Smooth muscle cell (in vitro differentiated cells): ENCODE data around the gene TNS3. TPM values are rescaled to one million over a fixed set of nuclear protein-coding genes. Genes with fewer than 3 reads are reported as not detected.

Source experiments
- DNase-seq: peaks from one replicate; lab custom pipeline; 2025; ENCODE audit not compliant: unreplicated experiment; lab: John Stamatoyannopoulos, UW
- H2AFZ ChIP-seq: fragments of 200-600 bp; sonication (generic); 2 replicates; pipeline ENCODE4 v1.6.0; 2016; ENCODE audit warnings: antibody characterized with exemption, low read depth, mild to moderate bottlenecking
- H3F3A ChIP-seq: fragments of 200-600 bp; sonication (generic); 2 replicates; pipeline ENCODE4 v1.6.0; 2017; ENCODE audit warnings: antibody characterized with exemption, low read depth
- H3K27ac ChIP-seq: fragments of 200-600 bp; sonication (generic); 2 replicates; pipeline ENCODE4 v1.5.1; 2016; ENCODE audit warnings: low read depth, mild to moderate bottlenecking
- H3K27me3 ChIP-seq: fragments of 200-600 bp; sonication (generic); 2 replicates; pipeline ENCODE4 v1.6.1; 2016; ENCODE audit warnings: low read depth, mild to moderate bottlenecking
- H3K36me3 ChIP-seq: fragments of 200-600 bp; sonication (generic); 2 replicates; pipeline ENCODE4 v1.5.1; 2016; ENCODE audit warnings: low read depth
- H3K4me1 ChIP-seq: fragments of 200-600 bp; sonication (generic); 2 replicates; pipeline ENCODE4 v1.5.1; 2016; ENCODE audit warnings: low read depth
- H3K4me2 ChIP-seq: fragments of 200-600 bp; sonication (generic); 2 replicates; pipeline ENCODE4 v1.6.0; 2016; ENCODE audit warnings: mild to moderate bottlenecking
- H3K4me3 ChIP-seq: fragments of 200-600 bp; sonication (generic); 2 replicates; pipeline ENCODE4 v1.5.1; 2016; ENCODE audit warnings: mild to moderate bottlenecking
- H3K79me2 ChIP-seq: fragments of 200-600 bp; sonication (generic); 2 replicates; pipeline ENCODE4 v1.6.0; 2016; ENCODE audit warnings: low read depth, mild to moderate bottlenecking
- H3K9ac ChIP-seq: fragments of 200-600 bp; sonication (generic); 2 replicates; pipeline ENCODE4 v1.6.0; 2016; ENCODE audit warnings: low read depth
- H3K9me3 ChIP-seq: fragments of 200-600 bp; sonication (generic); replicated peaks from 2 replicates; pipeline ENCODE4 v1.5.1; 2016; ENCODE audit warnings: low read depth
- H4K20me1 ChIP-seq: fragments of 200-600 bp; sonication (generic); 2 replicates; pipeline ENCODE4 v1.6.0; 2016; ENCODE audit warnings: low read depth
- WGBS: methylation state at CpG from one replicate; pipeline ENCODE4 v1.1.7; 2016; ENCODE audit warnings: low lambda C conversion rate; 5-methylcytosine and 5-hydroxymethylcytosine counted together
- polyA plus RNA-seq: library from polyadenylated mRNA; unstranded; fragments of >200 nt; fragmentation: Nextera tagmentation; extraction: Ambion mirVana; gene quantifications from 2 replicates; pipeline ENCODE4 v1.2.1, GENCODE V29; 2016
- total RNA-seq: library from RNA; depleted of rRNA; stranded (reverse); fragments of >200 nt; gene quantifications from 2 replicates; pipeline ENCODE4 v1.2.3, GENCODE V29; 2014
- TF ChIP-seq, protein P1 (sequence below): fragments of 200-600 bp; sonication (generic); IDR thresholded peaks from 2 replicates; pipeline ENCODE4 v1.5.1; 2017; ENCODE audit warnings: borderline replicate concordance, mild to moderate bottlenecking, antibody characterized with exemption; ENCODE audit not compliant: insufficient read depth, poor library complexity, severe bottlenecking

Gene TNS3
- total and polyA plus RNA-seq, 2 experiments from 2014 or later = 32.6 to 50.5 TPM

DNA sequence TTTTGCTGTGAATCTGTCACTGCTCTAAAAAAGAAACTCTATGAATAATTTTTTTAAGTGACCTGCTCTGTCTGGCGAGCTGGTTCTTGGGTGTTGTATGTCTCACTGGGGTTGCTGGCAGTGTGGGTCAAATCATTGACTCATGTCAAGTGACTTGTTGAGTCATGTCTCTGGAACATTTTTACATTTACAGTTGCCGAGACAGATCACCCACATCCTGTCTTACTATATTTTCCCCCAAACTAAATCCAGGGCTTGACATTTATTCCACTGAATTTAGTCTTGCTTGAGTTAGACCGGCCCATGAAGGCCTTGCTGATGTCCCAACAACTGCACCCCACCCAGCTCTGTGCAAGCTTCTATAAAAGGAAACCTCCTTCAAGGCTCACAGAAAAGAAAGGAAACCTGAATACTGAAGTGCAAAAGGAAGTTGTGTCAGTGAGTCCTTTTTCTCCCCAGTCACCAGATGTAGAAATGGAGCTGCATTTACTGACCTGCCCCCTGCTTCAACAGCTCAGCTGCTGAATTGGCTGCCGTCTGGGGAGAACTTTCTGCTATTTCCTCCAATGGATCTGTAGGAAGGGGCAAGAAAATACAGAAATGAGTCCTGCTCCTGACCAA, 290.3 kb downstream of the TNS3 start:
- no peaks in the 10 kb centered on the region for H3K36me3 ChIP-seq
- TF ChIP-seq, protein P1, sequence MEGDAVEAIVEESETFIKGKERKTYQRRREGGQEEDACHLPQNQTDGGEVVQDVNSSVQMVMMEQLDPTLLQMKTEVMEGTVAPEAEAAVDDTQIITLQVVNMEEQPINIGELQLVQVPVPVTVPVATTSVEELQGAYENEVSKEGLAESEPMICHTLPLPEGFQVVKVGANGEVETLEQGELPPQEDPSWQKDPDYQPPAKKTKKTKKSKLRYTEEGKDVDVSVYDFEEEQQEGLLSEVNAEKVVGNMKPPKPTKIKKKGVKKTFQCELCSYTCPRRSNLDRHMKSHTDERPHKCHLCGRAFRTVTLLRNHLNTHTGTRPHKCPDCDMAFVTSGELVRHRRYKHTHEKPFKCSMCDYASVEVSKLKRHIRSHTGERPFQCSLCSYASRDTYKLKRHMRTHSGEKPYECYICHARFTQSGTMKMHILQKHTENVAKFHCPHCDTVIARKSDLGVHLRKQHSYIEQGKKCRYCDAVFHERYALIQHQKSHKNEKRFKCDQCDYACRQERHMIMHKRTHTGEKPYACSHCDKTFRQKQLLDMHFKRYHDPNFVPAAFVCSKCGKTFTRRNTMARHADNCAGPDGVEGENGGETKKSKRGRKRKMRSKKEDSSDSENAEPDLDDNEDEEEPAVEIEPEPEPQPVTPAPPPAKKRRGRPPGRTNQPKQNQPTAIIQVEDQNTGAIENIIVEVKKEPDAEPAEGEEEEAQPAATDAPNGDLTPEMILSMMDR = no peak
- peaks cover 31% of the 10 kb centered on the region for H3F3A ChIP-seq
- no peak overlapping the region for H2AFZ ChIP-seq
- H3K27me3 ChIP-seq = no peaks in the 10 kb centered on the region
- 7% methylated on average over 4 of the region's 4 CpGs for WGBS
- H3K27ac ChIP-seq = peak overlapping the region; percentile 93
- peaks cover 11% of the 10 kb centered on the region for H3K4me1 ChIP-seq
- peak overlapping the region; percentile 70 for H3K4me2 ChIP-seq
- H3K9ac ChIP-seq = peak overlapping the region; percentile 55
- no peaks in the 10 kb centered on the region for H3K9me3 ChIP-seq
- H4K20me1 ChIP-seq = no peaks in the 10 kb centered on the region
- no peak overlapping the region for H3K4me3 ChIP-seq
- H3K79me2 ChIP-seq = no peaks in the 10 kb centered on the region
- no peak for DNase-seq

DNA sequence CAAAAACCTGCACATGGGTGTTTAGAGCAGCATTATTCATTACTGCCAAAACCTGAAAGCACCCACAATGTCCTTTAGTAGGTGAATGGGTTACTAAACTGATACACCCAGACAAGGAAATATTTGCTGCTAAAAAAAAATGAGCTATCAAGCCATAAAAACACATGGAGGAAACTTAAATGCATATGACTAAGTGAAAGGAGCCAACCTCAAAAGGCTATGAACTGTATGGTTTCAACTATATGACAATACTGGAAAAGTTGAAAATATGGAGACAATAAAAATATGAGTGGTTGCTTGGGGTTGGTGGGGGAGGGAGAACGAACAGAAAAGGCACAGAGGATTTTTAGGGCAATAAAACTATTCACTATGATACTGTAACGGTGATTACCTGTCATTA, 291.0 kb downstream of the TNS3 start:
- Histone ChIP-seq H3K4me2 (peak overlapping the region; percentile 32), H3K9ac (peak overlapping the region; percentile 31), H3K4me3 (no peak overlapping the region), H3K27ac (peak overlapping the region; percentile 93), H3K4me1 (peaks cover 11% of the 10 kb centered on the region), H3K79me2 (no peaks in the 10 kb centered on the region), H2AFZ (no peak overlapping the region), H3K9me3 (no peaks in the 10 kb centered on the region), H3K27me3 (no peaks in the 10 kb centered on the region), H3F3A (peaks cover 30% of the 10 kb centered on the region), H3K36me3 (no peaks in the 10 kb centered on the region), H4K20me1 (no peaks in the 10 kb centered on the region)
- DNase-seq = no peak
- TF ChIP-seq, protein P1 = no peak
- 86% methylated on average over 2 of the region's 2 CpGs for WGBS

GRCh38 chr7:47290466-47290865, 291.4 kb downstream of the TNS3 start:
- H3K36me3 ChIP-seq = no peaks in the 10 kb centered on the region
- peaks cover 26% of the 10 kb centered on the region for H3F3A ChIP-seq
- no peak overlapping the region for H2AFZ ChIP-seq
- H3K4me1 ChIP-seq = peaks cover 11% of the 10 kb centered on the region
- no peaks in the 10 kb centered on the region for H3K27me3 ChIP-seq
- H4K20me1 ChIP-seq = no peaks in the 10 kb centered on the region
- TF ChIP-seq, protein P1 = no peak
- peak overlapping the region; percentile 31 for H3K9ac ChIP-seq
- no peaks in the 10 kb centered on the region for H3K9me3 ChIP-seq
- no peak overlapping the region for H3K4me3 ChIP-seq
- 92% methylated on average over 3 of the region's 3 CpGs for WGBS
- no peak for DNase-seq
- H3K79me2 ChIP-seq = no peaks in the 10 kb centered on the region
- H3K27ac ChIP-seq = peak overlapping the region; percentile 93
- H3K4me2 ChIP-seq = peak overlapping the region; percentile 32

DNA sequence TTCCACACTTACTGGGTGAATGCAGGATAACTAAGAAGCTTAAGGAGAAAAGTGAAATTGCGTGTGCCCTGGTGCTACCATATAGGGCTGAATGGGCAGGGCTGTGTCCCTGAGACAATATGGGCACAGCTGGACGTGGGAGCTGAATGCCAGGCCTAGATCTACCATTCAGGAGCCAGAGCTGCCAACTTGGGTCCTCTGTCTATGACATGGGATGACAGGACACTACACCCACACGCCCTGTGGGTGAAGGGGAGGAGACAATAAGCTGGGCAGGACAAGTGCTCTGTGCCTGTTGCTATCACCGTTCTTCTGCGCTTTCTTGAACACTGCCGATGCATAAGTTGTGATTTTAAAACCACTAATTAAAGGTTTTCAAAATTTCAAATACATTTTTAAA, 293.9 kb downstream of the TNS3 start:
- H3K36me3 ChIP-seq = peaks cover 8% of the 10 kb centered on the region
- DNase-seq = no peak
- H2AFZ ChIP-seq = no peak overlapping the region
- H3K4me1 ChIP-seq = peaks cover 11% of the 10 kb centered on the region
- no peaks in the 10 kb centered on the region for H3K27me3 ChIP-seq
- H3K4me3 ChIP-seq = no peak overlapping the region
- H4K20me1 ChIP-seq = no peaks in the 10 kb centered on the region
- no peak overlapping the region for H3K9ac ChIP-seq
- H3F3A ChIP-seq = peaks cover 9% of the 10 kb centered on the region
- TF ChIP-seq, protein P1 = no peak
- H3K4me2 ChIP-seq = no peak overlapping the region
- no peaks in the 10 kb centered on the region for H3K9me3 ChIP-seq
- H3K27ac ChIP-seq = no peak overlapping the region
- no peaks in the 10 kb centered on the region for H3K79me2 ChIP-seq
- WGBS = 86% methylated on average over 6 of the region's 6 CpGs
